GM18951 (cell line): ENCODE measurements around the gene ADAP1.
A peak's percentile ranks its signal among the peaks of the same experiment; 100 is the strongest.

Source experiments
- POLR2A ChIP-seq: IDR thresholded peaks from 4 replicates; pipeline ENCODE4 v1.6.1; 2011; ENCODE audit warnings: mild to moderate bottlenecking; ENCODE audit not compliant: insufficient read length, insufficient read depth; ENCODE audit errors: extremely low read depth
- in situ Hi-C: fragments of 300-500 bp; cut with MboI; formaldehyde crosslinking; loops from one replicate; pipeline ENCODE4 v1.12.0; 2022; ENCODE audit warnings: low sequenced_read_pairs, mixed read lengths, inconsistent platforms; ENCODE audit not compliant: unreplicated experiment

ADAP1 gene

GRCh38 chr7:994592-995308 lies 40.3 kb upstream of the ADAP1 start:
- in situ Hi-C loops: loop anchor here (5.0 to 10.0 kb wide), 3 partner anchors 50 to 170 kb away; partner anchors contain the start of genes GPR146 and ZFAND2A
- TF ChIP-seq POLR2A: no peak

- in situ Hi-C loops: loop anchor here (10.0 kb wide), 2 partner anchors 52 to 172 kb away; partner anchors contain the start of genes GPR146 and ZFAND2A
- TF ChIP-seq POLR2A: peak; percentile 36
Observed at GRCh38 chr7:992709-993607, 38.5 kb upstream of the ADAP1 start.

DNA sequence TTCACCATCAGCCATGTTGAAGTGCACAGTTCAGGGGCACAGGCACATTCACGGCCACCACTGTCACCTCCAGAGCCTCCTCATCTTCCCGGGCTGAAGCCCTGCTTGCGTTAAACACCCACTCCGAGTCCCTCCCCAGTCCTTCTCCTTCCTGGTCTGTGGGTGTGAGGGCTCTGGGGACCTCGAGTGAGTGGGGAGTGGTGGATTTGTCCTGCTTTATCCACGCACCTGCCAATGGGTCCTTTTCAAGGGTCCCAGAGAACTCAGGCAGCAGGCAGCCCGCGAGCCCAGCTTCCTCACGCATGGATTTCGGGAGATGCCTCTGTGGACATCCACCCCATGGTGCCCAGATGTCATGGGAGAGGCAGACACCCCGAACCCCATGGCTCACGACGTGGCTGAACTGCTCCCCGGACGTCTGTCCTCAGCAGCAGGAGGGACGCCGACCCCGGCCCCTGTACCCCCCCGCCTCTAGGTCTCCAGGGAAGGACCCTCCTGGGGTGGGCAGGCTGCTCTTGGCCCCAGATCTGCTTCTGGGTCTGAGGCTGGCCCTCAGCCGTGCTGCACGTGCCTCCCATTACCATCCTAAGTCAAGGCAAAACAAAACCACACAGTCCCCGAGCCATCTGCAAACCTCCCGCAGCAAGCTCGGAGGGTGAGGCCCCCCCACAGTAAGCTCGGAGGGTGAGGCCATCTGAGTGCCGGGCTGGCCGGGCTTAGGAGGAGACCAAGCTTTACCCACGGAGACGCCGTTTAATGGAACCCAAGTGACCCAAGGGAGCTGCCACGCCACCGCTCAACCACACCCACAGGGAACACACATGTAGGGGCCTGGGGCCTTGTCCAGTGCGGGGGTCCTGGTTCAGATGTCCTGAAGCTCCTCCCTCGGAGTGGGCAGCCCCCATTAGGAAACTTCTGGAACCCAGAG lies 37.5 kb upstream of the ADAP1 start:
- no peak for TF ChIP-seq POLR2A
- in situ Hi-C loops: loop anchor here (10.0 kb wide), 2 partner anchors 53 to 173 kb away; partner anchors contain the start of genes GPR146 and ZFAND2A

- in situ Hi-C loops: loop anchor here (10.0 kb wide), 2 partner anchors 54 to 174 kb away; partner anchors contain the start of genes GPR146 and ZFAND2A
- TF ChIP-seq POLR2A: no peak
Observed at GRCh38 chr7:990933-991728, 36.7 kb upstream of the ADAP1 start.

DNA sequence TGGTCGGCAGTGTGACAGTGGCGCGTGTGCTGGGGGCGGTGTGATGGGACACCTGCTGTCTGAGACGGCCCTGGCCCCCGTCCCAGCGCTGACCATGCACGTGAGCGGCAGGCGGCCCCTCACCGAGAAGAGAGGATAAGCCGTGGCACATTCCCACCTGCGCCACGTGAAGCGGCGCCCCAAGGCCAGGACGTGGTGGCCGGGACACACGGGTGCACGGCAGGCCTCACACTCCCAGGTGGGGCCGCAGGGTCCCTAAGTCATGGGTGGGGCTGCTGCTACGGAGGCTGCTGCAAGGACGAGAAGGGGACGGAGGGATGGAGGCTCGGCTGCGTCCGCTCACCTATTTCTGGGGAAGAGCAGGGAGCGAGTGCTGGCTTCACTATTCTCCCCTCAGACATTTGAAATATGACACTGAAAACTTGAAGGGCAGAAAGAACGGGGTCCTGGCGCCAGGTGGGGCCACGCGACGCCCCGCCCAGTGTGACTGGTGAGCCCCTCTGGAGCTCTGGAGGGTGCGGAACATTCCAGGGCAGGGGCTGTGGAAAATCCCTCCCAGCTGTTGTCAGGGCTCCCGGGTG lies 36.0 kb upstream of the ADAP1 start:
- TF ChIP-seq POLR2A: no peak
- in situ Hi-C loops: loop anchor here (10.0 kb wide), 2 partner anchors 54 to 174 kb away; partner anchors contain the start of genes GPR146 and ZFAND2A

DNA sequence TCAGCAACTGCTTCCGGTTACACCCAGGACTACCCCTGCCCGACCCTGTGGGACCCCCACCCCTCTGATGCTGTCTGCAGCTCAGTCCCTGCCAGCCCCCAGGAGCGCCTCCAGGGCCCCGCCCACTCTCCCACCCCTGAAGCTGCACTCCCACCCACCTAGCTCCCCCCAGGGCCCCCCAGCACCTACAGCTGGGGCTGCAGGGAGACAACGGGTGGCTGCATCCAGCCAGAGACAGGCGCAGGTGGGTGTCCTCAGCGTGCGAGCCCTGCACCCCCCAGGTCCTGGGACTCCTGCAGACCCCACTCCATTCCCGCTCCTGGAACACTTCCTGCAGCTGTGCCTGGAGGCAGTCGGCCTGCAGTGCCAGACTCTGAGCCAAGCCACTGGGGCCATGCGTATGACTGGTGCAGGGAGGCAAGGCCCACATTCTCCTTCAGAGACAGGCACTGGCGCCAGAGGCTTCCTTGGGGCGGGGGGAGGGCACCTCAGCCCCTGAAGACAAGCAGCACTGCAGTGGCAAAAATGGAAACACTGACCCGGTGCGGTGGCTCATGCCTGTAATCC lies 34.6 kb upstream of the ADAP1 start:
- no peak for TF ChIP-seq POLR2A
- in situ Hi-C loops: no loop called here

DNA sequence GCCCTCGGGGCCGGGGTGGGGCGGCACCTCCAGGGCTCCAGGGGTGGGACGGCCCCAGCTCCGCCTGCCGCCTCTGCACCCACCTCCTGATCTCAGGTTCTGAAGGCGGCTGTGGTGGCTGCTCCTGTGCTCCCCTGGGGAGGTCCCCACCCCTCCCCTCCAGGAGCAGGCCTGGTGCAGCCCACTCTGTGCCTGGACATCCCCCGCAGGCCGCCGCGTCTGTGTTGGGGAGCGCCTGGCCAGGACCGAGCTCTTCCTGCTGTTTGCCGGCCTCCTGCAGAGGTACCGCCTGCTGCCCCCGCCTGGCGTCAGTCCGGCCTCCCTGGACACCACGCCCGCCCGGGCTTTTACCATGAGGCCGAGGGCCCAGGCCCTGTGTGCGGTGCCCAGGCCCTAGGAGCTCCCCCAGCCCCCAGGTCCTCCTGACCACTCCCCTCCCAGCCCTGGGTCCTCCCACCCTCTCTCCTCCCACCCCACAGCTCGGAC lies 34.0 kb upstream of the ADAP1 start:
- no peak for TF ChIP-seq POLR2A
- in situ Hi-C loops: no loop called here

- TF ChIP-seq POLR2A: no peak
- in situ Hi-C loops: no loop called here
Observed at GRCh38 chr7:987909-988308, 33.4 kb upstream of the ADAP1 start.

DNA sequence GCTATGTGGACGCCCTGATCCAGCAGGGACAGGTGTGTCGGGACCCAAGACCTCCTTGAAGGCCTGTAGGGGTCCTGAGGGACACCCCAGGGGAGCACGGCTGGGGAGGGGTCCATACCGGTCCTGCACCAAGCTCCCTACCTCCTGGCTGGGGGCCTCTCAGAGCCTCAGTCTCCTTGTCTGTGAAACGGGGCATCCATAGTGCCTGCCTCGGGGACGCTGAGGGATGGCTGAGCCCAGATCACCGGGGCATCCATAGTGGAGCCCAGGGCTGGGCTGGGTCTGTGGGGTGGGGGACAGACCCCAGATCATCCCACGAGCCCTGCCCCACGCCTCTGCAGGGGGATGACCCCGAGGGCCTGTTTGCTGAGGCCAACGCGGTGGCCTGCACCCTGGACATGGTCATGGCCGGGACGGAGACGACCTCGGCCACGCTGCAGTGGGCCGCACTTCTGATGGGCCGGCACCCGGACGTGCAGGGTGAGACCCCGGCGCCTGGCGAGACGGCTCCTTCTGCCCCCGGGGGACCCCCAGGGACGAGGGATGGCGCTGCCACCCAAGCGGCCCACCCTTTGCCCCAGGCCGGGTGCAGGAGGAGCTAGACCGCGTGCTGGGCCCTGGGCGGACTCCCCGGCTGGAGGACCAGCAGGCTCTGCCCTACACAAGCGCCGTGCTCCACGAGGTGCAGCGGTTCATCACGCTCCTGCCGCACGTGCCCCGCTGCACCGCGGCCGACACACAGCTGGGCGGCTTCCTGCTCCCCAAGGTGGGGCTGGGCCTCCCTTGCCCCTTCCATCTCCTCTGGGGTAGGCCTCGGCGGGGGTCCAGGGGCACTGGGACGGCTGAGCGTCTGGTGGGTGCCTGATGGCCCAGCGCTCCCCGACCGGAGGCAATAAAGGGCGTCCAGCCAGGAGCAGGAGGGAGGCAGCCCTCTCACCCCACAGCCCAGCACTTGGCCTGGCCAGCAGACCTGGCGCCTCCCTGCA lies 32.6 kb upstream of the ADAP1 start:
- in situ Hi-C loops: no loop called here
- TF ChIP-seq POLR2A: no peak
